Measurements from ENCODE around the gene FUT7. TPM values are rescaled to one million over a fixed set of nuclear protein-coding genes. Genes with fewer than 3 reads are reported as not detected.

The FUT7 gene
- total and polyA plus RNA-seq, 2 of the 13 experiments (the other 11 are each of a cell fraction or from before 2014, with no cell fraction given): 0.05 TPM; not detected in 1

DNA sequence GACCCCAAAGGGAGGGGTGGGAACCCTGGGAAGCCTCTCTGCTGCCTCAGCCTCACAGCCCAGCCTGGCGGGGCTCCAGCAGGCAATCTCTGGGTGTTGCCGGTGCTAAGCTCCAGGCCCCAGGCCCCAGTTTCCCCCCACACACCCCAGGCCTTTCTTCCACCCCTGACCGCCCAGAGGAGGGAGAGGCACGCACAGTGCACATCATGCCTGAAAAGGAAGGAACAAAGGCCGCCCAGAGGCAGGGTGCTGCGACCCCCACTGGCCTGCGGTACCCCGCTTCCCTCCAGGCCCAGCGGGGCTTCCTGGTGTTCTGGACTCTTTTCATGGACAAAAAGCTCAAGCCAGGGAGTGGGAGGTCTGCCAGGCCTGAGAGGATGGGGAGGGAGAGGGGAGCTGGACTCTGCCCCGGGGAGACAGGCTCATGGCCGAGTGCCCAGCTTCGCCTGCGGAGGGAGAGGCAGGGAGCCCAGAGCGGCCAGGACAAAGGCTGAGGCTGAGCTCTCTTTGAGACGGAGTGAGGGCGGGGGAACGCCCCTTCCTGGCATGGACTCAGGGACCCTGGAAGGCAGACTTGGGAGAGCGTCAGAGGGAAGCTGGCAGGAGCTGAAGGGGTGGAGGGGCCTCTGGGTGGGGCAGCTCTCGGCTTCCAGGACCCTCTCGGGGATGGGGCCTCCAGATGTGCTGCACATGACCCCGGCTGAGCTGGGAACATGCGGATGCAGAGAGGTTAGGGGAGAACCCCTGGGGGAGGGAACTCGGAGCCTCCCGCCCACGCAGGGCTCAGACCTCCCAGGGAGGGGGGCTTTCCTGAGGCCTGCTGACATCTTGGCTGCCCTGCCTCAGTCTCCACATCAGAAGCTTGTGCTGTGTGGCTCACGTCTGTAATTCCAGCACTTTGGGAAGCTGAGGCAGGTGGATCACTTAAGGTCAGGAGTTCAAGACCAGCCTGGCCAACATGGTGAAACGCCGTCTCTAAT lies 23.8 kb upstream of the FUT7 start (continued):
- no peak for TF ChIP-seq HHEX (CRISPR knock-in tag; IDR thresholded peaks at IDR 0.05)
- peak; percentile 66 for TF ChIP-seq TAF1 (CRISPR knock-in tag; IDR thresholded peaks at IDR 0.05)
- TF ChIP-seq TBX2 (CRISPR knock-in tag; IDR thresholded peaks at IDR 0.05; ENCODE audit: borderline replicate concordance): peak; percentile 66
- no peak for TF ChIP-seq PTBP1 (IDR thresholded peaks at IDR 0.05; ENCODE audit: low read depth, low read length, poor library complexity, severe bottlenecking)
- TF ChIP-seq ZNF260 (CRISPR knock-in tag; IDR thresholded peaks at IDR 0.05; ENCODE audit: borderline replicate concordance, low read depth): no peak
- no peak for TF ChIP-seq DMTF1 (CRISPR knock-in tag; IDR thresholded peaks at IDR 0.05)
- TF ChIP-seq, protein P1, sequence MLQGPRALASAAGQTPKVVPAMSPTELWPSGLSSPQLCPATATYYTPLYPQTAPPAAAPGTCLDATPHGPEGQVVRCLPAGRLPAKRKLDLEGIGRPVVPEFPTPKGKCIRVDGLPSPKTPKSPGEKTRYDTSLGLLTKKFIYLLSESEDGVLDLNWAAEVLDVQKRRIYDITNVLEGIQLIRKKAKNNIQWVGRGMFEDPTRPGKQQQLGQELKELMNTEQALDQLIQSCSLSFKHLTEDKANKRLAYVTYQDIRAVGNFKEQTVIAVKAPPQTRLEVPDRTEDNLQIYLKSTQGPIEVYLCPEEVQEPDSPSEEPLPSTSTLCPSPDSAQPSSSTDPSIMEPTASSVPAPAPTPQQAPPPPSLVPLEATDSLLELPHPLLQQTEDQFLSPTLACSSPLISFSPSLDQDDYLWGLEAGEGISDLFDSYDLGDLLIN (CRISPR knock-in tag; IDR thresholded peaks at IDR 0.05; ENCODE audit: borderline replicate concordance): no peak
- no peak for TF ChIP-seq MZF1 (CRISPR knock-in tag; IDR thresholded peaks at IDR 0.05; ENCODE audit: borderline replicate concordance)
- TF ChIP-seq RFX5 (IDR thresholded peaks at IDR 0.05; ENCODE audit: low read depth, low read length): no peak
- TF ChIP-seq SPEN (CRISPR knock-in tag; IDR thresholded peaks at IDR 0.05; ENCODE audit: low read depth): peak; percentile 49
- TF ChIP-seq, protein P2, sequence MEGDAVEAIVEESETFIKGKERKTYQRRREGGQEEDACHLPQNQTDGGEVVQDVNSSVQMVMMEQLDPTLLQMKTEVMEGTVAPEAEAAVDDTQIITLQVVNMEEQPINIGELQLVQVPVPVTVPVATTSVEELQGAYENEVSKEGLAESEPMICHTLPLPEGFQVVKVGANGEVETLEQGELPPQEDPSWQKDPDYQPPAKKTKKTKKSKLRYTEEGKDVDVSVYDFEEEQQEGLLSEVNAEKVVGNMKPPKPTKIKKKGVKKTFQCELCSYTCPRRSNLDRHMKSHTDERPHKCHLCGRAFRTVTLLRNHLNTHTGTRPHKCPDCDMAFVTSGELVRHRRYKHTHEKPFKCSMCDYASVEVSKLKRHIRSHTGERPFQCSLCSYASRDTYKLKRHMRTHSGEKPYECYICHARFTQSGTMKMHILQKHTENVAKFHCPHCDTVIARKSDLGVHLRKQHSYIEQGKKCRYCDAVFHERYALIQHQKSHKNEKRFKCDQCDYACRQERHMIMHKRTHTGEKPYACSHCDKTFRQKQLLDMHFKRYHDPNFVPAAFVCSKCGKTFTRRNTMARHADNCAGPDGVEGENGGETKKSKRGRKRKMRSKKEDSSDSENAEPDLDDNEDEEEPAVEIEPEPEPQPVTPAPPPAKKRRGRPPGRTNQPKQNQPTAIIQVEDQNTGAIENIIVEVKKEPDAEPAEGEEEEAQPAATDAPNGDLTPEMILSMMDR (CRISPR knock-in tag; IDR thresholded peaks at IDR 0.05): peak; percentile 29
- TF ChIP-seq SNAPC2 (CRISPR knock-in tag; IDR thresholded peaks at IDR 0.05): 0 out of 2 replicates have a peak, but pooled peaks have one; percentile 47
- TF ChIP-seq SMC3 (IDR thresholded peaks at IDR 0.05; ENCODE audit: low read length): no peak
- TF ChIP-seq ZC3H4 (CRISPR knock-in tag; IDR thresholded peaks at IDR 0.05; ENCODE audit: borderline replicate concordance): no peak
- no peak for TF ChIP-seq MXD3 (CRISPR knock-in tag; IDR thresholded peaks at IDR 0.05)
- peak; percentile 63 for TF ChIP-seq ZFY (CRISPR knock-in tag; IDR thresholded peaks at IDR 0.05)
- 0 out of 2 replicates have a peak, but pooled peaks have one; percentile 6 for TF ChIP-seq FOSL2 (CRISPR knock-in tag; IDR thresholded peaks at IDR 0.05)
- TF ChIP-seq SMAD3 (CRISPR knock-in tag; IDR thresholded peaks at IDR 0.05): no peak
- peak; percentile 79; the same call in 1 of the 2 replicates for TF ChIP-seq ATF7-NPFF (CRISPR knock-in tag; IDR thresholded peaks at IDR 0.05; ENCODE audit: low read depth)
- TF ChIP-seq, protein P3, sequence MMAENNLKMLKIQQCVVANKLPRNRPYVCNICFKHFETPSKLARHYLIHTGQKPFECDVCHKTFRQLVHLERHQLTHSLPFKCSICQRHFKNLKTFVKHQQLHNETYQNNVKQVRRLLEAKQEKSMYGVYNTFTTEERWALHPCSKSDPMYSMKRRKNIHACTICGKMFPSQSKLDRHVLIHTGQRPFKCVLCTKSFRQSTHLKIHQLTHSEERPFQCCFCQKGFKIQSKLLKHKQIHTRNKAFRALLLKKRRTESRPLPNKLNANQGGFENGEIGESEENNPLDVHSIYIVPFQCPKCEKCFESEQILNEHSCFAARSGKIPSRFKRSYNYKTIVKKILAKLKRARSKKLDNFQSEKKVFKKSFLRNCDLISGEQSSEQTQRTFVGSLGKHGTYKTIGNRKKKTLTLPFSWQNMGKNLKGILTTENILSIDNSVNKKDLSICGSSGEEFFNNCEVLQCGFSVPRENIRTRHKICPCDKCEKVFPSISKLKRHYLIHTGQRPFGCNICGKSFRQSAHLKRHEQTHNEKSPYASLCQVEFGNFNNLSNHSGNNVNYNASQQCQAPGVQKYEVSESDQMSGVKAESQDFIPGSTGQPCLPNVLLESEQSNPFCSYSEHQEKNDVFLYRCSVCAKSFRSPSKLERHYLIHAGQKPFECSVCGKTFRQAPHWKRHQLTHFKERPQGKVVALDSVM (CRISPR knock-in tag; IDR thresholded peaks at IDR 0.05): peak; percentile 96
- TF ChIP-seq ZNF660 (CRISPR knock-in tag; IDR thresholded peaks at IDR 0.05; ENCODE audit: borderline replicate concordance, low read depth): no peak
